Measurements from ENCODE around the gene KIR2DL4. TPM values are rescaled to one million over a fixed set of nuclear protein-coding genes. Genes with fewer than 3 reads are reported as not detected.
"Not testable (repeated sequence)": the region's sequence is repeated elsewhere in the genome, so short reads cannot be mapped to it uniquely, and the experiment has no call there.

The KIR2DL4 gene
- total RNA-seq: 0.13 and 0.27 TPM in 2 replicates

DNA sequence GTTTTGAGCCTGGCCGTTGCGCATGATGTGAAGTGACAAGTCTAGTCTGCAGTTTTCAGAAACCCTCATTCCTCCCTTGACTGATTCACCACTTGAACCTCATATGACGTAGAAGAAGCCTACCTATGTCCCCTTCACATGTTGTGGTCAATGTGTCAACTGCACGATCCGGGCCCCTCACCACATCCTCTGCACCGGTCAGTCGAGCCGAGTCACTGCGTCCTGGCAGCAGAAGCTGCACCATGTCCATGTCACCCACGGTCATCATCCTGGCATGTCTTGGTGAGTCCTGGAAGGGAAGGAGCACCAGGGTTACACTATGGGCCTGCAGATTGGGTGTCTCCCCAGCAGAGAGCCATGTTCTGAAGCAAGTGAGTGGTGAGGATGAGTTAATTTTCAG lies at the start of gene KIR2DL4:
TSS of gene KIR2DL4 (plus strand) at position 201 of the 400 bp plus-strand sequence. CDS start at position 243, 42 bp downstream.
- Mint-ChIP-seq H3K4me3 (no peak within 1 kb of the TSS), H3K36me3 (ENCODE audit: low read depth) (no peaks in the 10 kb centered on the region), H3K27ac (no peak within 1 kb of the TSS), H3K27me3 (ENCODE audit: insufficient read depth) (peaks cover 11% of the 10 kb centered on the region), H3K4me1 (ENCODE audit: low read depth) (no peaks in the 10 kb centered on the region), H3K9me3 (no peaks in the 10 kb centered on the region)
- intact Hi-C loops (cut with micrococcal nuclease): no loop called here
- DNase-seq (ENCODE audit: low spot score): no peak

DNA sequence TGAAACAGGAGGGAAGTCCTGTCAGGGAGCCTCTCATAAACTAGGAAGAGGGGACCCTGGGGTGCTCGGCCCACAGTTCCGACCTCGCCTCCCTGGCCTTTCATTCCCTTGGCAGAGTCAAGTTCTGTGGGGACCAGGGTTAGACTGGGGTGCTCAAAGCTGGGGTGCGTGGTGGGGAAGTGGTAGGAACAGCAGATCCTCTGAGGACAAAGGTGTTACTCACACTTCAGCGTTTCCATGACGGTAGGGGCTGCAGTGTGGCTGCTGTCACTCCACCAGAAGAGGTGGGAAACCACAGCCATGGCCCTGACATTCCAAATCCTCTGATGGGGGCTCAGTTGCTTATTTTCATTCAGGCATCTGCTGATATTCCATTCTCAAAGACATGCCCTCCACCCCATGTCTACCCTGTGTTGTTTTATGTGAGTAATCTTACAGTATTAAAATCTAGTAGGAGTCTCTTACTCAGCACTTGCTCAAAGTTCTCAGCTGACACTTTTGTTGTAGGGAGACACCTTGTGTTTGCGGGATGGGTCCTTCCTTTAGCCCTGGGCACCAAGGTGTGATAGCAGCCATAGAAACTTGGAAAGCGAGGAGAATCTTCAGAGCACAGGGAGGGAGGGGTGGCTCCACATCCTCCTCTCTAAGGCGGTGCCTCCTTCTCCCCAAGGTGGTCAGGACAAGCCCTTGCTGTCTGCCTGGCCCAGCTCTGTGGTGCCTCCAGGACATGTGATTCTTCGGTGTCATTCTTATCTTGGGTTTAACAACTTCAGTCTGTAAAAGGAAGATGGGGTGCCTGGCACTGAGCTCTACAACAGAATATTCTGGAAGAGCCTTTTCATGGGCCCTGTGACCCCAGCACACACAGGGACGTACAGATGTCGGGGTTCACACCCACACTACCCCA lies 47.0 kb upstream of the KIR2DL4 start:
- H3K9me3 Mint-ChIP-seq; DNase-seq (ENCODE audit: low spot score); H3K4me3 Mint-ChIP-seq; intact Hi-C loops (cut with micrococcal nuclease); H3K4me1 Mint-ChIP-seq (ENCODE audit: low read depth); H3K27me3 Mint-ChIP-seq (ENCODE audit: insufficient read depth); H3K36me3 Mint-ChIP-seq (ENCODE audit: low read depth); H3K27ac Mint-ChIP-seq: not testable (repeated sequence)

DNA sequence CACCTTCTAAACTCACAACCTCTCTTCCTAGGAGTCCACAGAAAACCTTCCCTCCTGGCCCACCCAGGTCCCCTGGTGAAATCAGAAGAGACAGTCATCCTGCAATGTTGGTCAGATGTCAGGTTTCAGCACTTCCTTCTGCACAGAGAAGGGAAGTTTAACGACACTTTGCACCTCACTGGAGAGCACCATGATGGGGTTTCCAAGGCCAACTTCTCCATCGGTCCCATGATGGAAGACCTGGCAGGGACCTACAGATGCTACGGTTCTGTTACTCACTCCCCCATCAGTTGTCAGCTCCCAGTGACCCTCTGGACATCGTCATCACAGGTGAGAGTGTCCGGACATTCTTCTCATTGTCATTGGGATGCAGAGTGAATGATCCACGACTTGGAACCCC lies 44.8 kb upstream of the KIR2DL4 start:
- intact Hi-C loops (cut with micrococcal nuclease); H3K27me3 Mint-ChIP-seq (ENCODE audit: insufficient read depth); H3K27ac Mint-ChIP-seq; H3K4me1 Mint-ChIP-seq (ENCODE audit: low read depth); H3K36me3 Mint-ChIP-seq (ENCODE audit: low read depth); H3K9me3 Mint-ChIP-seq; H3K4me3 Mint-ChIP-seq; DNase-seq (ENCODE audit: low spot score): not testable (repeated sequence)

DNA sequence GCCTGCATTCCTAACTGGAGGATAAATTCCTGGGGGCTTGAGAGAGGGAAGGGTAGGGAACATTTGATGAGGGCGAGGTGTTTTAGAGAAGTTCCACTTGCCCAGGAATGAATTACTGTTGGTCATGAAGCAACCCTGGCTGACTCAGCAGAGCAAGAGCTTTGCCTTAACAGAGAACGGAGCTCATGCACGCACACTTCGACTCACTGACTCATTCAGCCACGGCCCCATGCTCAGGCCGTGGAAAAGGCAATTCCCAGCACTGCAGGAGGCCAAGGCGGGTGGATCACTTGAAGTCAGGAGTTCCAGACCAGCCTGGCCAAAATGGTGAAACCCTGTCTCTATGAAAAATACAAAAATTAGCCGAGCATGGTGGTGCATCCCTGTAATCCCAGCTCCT lies 39.2 kb upstream of the KIR2DL4 start:
- H3K4me3 Mint-ChIP-seq; H3K9me3 Mint-ChIP-seq; DNase-seq (ENCODE audit: low spot score); H3K36me3 Mint-ChIP-seq (ENCODE audit: low read depth); intact Hi-C loops (cut with micrococcal nuclease); H3K27ac Mint-ChIP-seq; H3K4me1 Mint-ChIP-seq (ENCODE audit: low read depth); H3K27me3 Mint-ChIP-seq (ENCODE audit: insufficient read depth): not testable (repeated sequence)

DNA sequence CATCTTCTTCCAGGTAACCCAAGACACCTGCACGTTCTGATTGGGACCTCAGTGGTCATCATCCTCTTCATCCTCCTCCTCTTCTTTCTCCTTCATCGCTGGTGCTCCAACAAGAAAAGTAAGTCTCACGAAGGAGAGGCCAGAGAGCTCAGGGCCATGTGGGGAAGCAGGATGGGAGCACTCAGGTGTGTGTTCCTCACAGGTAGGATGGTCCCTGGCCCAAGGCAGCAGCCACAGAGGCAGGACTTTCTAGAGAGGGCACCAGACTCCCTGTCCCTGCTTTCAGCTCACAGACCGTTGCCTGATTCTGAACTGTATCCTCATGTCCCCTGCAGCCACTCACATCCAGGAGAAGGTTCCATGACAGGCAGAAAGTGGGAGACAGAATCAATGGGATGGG lies 36.9 kb upstream of the KIR2DL4 start:
- H3K9me3 Mint-ChIP-seq; intact Hi-C loops (cut with micrococcal nuclease); H3K4me3 Mint-ChIP-seq; H3K4me1 Mint-ChIP-seq (ENCODE audit: low read depth); H3K27me3 Mint-ChIP-seq (ENCODE audit: insufficient read depth); DNase-seq (ENCODE audit: low spot score); H3K36me3 Mint-ChIP-seq (ENCODE audit: low read depth); H3K27ac Mint-ChIP-seq: not testable (repeated sequence)

DNA sequence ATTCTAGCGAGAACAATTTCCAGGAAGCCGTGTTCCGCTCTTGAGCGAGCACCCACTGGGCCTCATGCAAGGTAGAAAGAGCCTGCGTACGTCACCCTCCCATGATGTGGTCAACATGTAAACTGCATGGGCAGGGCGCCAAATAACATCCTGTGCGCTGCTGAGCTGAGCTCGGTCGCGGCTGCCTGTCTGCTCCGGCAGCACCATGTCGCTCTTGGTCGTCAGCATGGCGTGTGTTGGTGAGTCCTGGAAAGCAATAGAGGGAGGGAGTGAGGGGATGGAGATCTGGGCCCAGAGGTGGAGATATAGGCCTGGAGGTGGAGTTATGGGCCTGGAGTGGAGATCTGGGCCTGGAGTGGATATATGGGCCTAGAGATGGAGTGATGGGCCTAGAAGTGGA lies 33.8 kb upstream of the KIR2DL4 start, which contains the start of gene KIR2DL1:
TSS of gene KIR2DL1 (plus strand) at position 148 of the 400 bp plus-strand sequence. CDS start at position 206, 58 bp downstream.
- H3K4me1 Mint-ChIP-seq (ENCODE audit: low read depth); H3K36me3 Mint-ChIP-seq (ENCODE audit: low read depth); H3K9me3 Mint-ChIP-seq; H3K27ac Mint-ChIP-seq; DNase-seq (ENCODE audit: low spot score); H3K4me3 Mint-ChIP-seq; H3K27me3 Mint-ChIP-seq (ENCODE audit: insufficient read depth); intact Hi-C loops (cut with micrococcal nuclease): not testable (repeated sequence)

DNA sequence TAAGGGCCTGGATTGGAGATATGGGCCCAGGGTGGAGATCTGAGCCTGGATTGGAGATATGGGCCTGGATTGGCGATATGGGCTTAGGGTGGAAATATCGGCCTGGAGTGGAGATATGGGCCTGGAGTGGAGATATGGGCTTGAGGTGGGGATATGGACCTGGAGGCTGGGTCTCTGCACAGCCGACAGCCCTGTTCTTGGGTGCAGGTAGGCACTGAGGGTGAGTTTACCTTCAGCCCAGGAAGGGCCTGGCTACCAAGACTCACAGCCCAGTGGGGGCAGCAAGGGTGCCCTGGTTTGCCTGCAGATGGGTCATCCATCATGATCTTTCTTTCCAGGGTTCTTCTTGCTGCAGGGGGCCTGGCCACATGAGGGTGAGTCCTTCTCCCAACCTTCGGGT lies 32.9 kb upstream of the KIR2DL4 start:
- H3K4me1 Mint-ChIP-seq (ENCODE audit: low read depth); H3K27ac Mint-ChIP-seq; H3K27me3 Mint-ChIP-seq (ENCODE audit: insufficient read depth); H3K4me3 Mint-ChIP-seq; DNase-seq (ENCODE audit: low spot score); H3K9me3 Mint-ChIP-seq; intact Hi-C loops (cut with micrococcal nuclease); H3K36me3 Mint-ChIP-seq (ENCODE audit: low read depth): not testable (repeated sequence)

DNA sequence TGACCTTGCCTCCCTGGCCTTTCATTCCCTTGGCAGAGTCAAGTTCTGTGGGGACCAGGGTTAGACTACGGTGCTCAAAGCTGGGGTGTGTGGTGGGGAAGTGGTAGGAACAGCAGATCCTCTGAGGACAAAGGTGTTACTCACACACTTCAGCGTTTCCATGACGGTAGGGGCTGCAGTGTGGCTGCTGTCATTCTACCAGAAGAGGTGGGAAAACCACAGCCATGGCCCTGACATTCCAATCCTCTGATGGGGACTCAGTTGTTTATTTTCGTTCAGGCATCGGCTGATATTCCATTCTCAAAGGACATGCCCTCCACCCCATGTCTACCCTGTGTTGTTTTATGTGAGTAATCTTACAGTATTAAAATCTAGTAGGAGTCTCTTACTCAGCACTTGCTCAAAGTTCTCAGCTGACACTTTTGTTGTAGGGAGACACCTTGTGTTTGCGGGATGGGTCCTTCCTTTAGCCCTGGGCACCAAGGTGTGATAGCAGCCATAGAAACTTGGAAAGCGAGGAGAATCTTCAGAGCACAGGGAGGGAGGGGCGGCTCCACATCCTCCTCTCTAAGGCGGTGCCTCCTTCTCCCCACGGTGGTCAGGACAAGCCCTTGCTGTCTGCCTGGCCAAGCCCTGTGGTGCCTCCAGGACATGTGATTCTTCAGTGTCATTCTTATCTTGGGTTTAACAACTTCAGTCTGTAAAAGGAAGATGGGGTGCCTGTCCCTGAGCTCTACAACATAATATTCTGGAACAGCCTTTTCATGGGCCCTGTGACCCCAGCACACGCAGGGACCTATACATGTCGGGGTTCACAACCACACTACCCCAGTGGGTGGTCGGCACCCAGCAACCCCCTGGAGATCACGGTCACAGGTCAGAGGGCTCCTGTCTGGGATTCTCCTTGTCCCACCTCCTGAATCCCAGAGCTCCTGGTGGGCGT lies 32.1 kb upstream of the KIR2DL4 start:
- DNase-seq (ENCODE audit: low spot score); H3K4me3 Mint-ChIP-seq; H3K27me3 Mint-ChIP-seq (ENCODE audit: insufficient read depth); H3K9me3 Mint-ChIP-seq; H3K27ac Mint-ChIP-seq; H3K4me1 Mint-ChIP-seq (ENCODE audit: low read depth); H3K36me3 Mint-ChIP-seq (ENCODE audit: low read depth); intact Hi-C loops (cut with micrococcal nuclease): not testable (repeated sequence)

DNA sequence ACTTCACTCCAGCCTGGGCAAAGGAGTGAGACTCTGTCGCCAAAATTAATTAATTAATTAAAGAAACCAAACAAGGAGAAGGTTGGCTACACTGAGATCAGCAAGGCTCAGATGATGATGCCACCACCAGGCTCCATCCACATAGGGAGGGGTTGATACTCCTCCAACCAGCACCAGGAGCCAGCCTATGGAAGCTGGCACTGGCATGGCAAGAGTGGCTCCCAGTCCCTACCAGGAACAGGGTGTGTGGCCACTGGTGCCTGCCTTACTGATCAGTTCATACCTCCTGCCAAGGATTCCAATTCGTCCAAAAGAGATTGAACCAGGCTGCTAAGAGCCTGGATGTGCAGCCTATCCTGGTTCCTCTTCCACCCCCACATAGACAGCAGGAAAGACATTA lies 30.7 kb upstream of the KIR2DL4 start:
- H3K4me3 Mint-ChIP-seq; H3K27me3 Mint-ChIP-seq (ENCODE audit: insufficient read depth); H3K36me3 Mint-ChIP-seq (ENCODE audit: low read depth); H3K27ac Mint-ChIP-seq; H3K9me3 Mint-ChIP-seq; H3K4me1 Mint-ChIP-seq (ENCODE audit: low read depth); DNase-seq (ENCODE audit: low spot score); intact Hi-C loops (cut with micrococcal nuclease): not testable (repeated sequence)

DNA sequence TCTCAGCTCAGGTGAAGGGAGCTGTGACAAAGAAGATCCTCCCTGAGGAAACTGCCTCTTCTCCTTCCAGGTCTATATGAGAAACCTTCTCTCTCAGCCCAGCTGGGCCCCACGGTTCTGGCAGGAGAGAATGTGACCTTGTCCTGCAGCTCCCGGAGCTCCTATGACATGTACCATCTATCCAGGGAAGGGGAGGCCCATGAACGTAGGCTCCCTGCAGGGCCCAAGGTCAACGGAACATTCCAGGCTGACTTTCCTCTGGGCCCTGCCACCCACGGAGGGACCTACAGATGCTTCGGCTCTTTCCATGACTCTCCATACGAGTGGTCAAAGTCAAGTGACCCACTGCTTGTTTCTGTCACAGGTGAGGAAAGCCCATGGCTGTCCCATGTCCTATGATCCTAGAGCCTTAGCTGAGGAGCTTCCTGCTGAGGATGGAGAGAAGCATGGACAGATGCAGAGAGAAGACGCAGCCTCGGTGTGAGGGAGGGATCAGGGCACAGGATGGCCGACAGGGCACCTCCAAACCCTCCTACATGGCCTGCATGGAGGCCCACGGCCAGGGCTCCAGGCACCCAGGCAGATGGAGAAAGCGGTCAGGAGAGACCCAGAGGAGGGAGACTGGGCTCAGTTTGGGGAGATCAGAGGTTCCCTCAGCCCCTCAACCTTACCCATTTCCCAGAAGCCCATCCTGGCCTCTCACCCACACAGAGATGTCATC lies 28.2 kb upstream of the KIR2DL4 start:
- DNase-seq (ENCODE audit: low spot score); H3K9me3 Mint-ChIP-seq; H3K27me3 Mint-ChIP-seq (ENCODE audit: insufficient read depth); H3K4me3 Mint-ChIP-seq; H3K27ac Mint-ChIP-seq; intact Hi-C loops (cut with micrococcal nuclease); H3K4me1 Mint-ChIP-seq (ENCODE audit: low read depth); H3K36me3 Mint-ChIP-seq (ENCODE audit: low read depth): not testable (repeated sequence)

DNA sequence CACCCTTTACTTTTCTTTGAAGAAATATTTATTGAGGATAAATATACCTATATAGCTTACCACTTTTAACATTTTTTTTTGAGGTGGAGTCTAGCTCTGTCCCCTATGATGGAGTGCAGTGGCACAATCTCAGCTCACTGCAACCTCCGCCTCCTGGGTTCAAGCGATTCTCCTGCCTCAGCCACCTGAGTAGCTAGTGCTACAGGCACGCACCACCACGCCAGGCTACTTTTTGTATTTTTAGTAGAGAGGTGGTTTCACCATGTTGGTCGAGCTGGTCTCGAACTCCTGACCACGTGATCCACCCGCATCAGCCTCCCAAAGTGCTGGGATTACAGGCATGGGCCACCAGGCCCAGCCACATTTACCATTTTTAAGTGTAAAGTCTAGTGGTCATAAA lies 27.6 kb upstream of the KIR2DL4 start:
- DNase-seq (ENCODE audit: low spot score); H3K9me3 Mint-ChIP-seq; H3K27ac Mint-ChIP-seq; H3K4me1 Mint-ChIP-seq (ENCODE audit: low read depth); H3K4me3 Mint-ChIP-seq; H3K27me3 Mint-ChIP-seq (ENCODE audit: insufficient read depth); H3K36me3 Mint-ChIP-seq (ENCODE audit: low read depth); intact Hi-C loops (cut with micrococcal nuclease): not testable (repeated sequence)

DNA sequence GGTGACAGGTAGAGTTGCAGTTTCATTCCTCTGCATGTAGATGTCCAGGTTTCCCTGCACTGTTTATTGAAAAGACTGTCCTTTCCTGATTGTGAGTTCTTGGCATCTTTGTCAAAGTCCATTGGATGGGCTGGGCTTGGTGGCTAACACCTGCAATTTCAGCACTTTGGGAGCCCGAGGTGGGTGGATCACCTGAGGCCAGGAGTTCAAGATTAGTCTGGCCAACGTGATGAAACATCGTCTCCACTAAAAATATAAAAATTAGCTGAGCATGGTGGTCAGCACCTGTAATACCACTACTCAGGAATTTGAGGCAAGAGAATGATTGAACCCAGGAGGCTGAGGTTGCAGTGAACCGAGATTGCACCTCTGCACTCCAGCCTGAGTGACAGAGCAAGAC lies 25.6 kb upstream of the KIR2DL4 start:
- H3K27ac Mint-ChIP-seq; H3K4me1 Mint-ChIP-seq (ENCODE audit: low read depth); H3K36me3 Mint-ChIP-seq (ENCODE audit: low read depth); H3K4me3 Mint-ChIP-seq; DNase-seq (ENCODE audit: low spot score); H3K9me3 Mint-ChIP-seq; H3K27me3 Mint-ChIP-seq (ENCODE audit: insufficient read depth); intact Hi-C loops (cut with micrococcal nuclease): not testable (repeated sequence)

Data from activated T-helper 1 cell treated with anti-CD3 and anti-CD28 coated beads, Interleukin-12 subunit alpha, Interleukin-12 subunit beta, Interleukin-2, Interleukin-4 antibody, amounts not matched to agents 30 ng/mL and 10 ng/mL and 1 ng/mL, durations not matched to agents 14 hours and 24 hours and 36 hours (primary cell).